MM.1S (cell line): ENCODE data around the gene BRME1.

ENCODE experiments used
- EZH2 ChIP-seq: fragments of 300-600 bp; sonication (generic); optimal IDR thresholded peaks from 2 replicates; pipeline ENCODE3; 2017; ENCODE audit warnings: low read depth, mild to moderate bottlenecking, antibody characterized with exemption, low read length, mixed read lengths
- EZH2phosphoT487 ChIP-seq: fragments of 300-600 bp; sonication (generic); IDR thresholded peaks from 2 replicates; pipeline ENCODE4 v1.6.1; 2018; ENCODE audit warnings: antibody characterized with exemption, low read length
- TF ChIP-seq, protein P1 (sequence below): fragments of 300-600 bp; sonication (generic); IDR thresholded peaks from 2 replicates; pipeline ENCODE4 v1.5.1; 2016; ENCODE audit warnings: antibody characterized with exemption, low read length, mixed read lengths

DNA sequence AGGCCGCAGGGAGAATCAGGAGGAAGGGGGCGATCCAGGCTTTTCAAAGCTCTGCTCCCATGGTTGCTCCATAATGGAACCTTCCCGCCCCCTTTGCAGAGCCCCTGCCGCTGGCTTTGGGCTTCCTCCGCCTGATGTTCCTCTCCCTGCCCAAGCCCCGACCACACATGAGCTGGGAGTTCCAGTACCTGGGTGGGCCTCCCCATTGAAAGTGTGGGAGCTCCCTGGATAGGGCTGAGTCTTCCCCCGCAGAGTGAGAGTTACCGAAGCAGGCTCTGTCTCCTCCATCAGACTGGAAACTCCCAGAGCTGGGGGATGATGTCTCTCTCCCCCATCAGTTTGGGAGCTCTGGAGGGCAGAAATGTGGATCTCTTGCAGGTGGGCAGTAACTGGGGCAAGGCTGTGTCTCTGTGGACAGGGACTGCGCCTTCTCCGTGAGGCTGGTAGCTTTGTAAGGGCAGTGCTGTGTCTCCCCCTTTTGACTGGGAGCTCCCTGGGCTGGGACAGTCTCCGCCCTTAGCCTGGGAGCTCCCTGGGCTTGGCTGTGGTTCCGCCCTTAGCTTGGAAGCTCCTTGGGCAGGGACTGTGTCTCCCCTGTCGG lies 47.1 kb upstream of the BRME1 start:
- TF ChIP-seq, protein P1, sequence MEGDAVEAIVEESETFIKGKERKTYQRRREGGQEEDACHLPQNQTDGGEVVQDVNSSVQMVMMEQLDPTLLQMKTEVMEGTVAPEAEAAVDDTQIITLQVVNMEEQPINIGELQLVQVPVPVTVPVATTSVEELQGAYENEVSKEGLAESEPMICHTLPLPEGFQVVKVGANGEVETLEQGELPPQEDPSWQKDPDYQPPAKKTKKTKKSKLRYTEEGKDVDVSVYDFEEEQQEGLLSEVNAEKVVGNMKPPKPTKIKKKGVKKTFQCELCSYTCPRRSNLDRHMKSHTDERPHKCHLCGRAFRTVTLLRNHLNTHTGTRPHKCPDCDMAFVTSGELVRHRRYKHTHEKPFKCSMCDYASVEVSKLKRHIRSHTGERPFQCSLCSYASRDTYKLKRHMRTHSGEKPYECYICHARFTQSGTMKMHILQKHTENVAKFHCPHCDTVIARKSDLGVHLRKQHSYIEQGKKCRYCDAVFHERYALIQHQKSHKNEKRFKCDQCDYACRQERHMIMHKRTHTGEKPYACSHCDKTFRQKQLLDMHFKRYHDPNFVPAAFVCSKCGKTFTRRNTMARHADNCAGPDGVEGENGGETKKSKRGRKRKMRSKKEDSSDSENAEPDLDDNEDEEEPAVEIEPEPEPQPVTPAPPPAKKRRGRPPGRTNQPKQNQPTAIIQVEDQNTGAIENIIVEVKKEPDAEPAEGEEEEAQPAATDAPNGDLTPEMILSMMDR = 0 out of 2 replicates have a peak, but pooled peaks have one; percentile 5
- TF ChIP-seq EZH2 (no peak), EZH2phosphoT487 (no peak)
